Superior temporal gyrus (tissue), 1 donor: ENCODE results near the gene FBXO39.
"Not testable (repeated sequence)": the region's sequence is repeated elsewhere in the genome, so short reads cannot be mapped to it uniquely, and the experiment has no call there.

Source experiments
- DNase-seq: peaks from one replicate; pipeline ENCODE4 v3.0.0-alpha.2; 2016; ENCODE audit errors: extremely low spot score

FBXO39 gene

DNA sequence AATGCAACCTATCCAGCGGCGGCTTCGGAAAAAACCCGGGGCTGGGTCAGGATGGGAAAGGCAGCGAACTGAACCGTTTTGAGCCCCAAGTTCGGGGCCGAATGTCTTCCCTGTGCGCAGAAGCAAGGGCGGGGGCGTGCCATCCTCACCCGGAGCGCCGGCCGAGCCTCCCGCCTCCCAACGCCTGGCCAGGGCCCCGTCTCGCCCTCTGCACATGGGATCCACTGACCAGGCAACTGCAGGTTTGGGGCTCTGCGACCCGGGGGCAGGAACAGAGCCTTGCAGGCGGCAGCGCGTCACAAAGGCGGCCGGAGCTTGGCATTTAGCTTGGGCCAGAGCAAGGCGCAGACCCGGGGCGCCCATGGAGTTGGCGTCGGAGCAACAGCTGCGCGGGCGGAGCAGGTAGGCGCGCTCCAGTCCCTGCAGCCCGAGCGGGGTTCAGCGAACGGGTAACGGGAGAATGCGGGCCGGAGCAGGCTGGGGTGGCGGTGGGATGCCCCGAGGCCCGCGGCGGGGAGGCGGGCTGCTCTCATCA is at the start of gene FBXO39:
FBXO39 (plus strand) TSS at position 345 of the 535 bp plus-strand sequence. CDS start 3,654 bp downstream, outside the sequence.
- DNase-seq = no peak

DNA sequence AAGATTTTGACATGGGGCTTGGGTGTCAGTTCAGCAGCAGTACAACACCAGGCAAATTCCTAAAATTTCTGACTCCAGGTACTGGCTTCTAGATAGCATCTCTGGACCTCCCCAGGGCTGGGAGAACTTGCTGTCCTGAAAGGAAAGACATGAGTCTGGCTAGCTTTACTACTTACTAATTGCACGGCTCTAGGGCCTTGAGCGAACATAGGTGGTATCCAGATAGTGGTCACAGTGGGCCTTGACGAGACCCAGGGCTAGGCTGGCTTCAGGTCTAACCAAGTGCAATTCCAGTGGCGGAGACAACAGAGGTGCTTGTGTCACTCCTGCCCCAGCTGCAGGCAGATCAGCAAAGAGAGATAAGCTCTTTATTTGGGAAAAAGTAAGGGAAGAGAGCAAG is 46.5 kb upstream of the FBXO39 start:
- no peak for DNase-seq

DNA sequence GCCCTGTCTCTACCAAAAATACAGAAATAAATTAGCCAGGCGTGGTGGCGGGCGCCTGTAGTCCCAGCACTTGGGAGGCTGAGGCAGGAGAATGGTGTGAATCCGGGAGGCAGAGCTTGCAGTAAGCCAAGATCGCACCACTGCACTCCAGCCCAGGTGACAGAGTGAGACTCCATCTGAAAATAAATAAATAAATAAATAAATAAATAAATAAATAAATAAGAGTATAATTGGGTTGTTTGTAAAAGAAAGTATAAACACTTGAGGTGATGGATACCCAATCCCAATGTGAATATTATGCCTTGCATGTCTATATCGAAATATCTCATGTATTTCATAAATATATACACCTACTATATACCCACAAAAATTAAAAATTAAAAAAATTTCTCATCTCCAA is 29.4 kb upstream of the FBXO39 start:
- DNase-seq = not testable (repeated sequence)

DNA sequence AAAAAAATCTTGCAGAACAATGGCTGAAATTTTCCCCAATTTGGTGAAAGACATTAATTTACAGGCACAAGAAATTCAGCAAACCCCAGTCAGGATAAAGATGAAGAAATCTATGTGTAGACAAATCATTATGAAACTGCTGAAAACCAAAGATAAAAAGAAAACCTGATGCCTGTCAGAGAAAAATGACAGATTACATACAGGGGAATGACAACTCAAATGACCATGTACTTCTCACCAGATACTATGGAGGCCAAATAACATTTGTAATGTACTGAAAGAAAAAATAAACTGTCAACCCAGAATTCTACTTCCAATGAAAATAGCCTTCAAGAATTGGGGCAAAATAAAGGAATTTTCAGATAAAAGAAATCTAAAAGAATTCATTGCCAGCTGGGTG is 27.4 kb upstream of the FBXO39 start:
- no peak for DNase-seq

DNA sequence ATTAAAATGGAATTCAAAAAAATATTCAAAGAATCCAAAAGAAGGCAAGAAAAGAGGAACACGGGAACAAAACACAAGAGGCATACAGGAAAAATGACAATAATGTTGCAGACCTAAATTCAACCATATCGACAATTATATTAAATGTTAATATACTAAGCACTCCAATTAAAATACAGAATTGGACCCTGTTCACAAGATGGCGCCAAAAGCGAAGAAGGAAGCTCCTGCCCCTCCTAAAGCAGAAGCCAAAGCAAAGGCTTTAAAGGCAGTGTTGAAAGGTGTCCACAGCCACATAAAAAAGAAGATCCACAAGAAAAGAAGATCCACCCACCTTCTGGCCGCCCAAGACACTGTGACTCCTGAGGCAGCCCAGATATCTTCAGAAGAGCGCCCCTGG is 26.5 kb upstream of the FBXO39 start:
- DNase-seq = no peak

DNA sequence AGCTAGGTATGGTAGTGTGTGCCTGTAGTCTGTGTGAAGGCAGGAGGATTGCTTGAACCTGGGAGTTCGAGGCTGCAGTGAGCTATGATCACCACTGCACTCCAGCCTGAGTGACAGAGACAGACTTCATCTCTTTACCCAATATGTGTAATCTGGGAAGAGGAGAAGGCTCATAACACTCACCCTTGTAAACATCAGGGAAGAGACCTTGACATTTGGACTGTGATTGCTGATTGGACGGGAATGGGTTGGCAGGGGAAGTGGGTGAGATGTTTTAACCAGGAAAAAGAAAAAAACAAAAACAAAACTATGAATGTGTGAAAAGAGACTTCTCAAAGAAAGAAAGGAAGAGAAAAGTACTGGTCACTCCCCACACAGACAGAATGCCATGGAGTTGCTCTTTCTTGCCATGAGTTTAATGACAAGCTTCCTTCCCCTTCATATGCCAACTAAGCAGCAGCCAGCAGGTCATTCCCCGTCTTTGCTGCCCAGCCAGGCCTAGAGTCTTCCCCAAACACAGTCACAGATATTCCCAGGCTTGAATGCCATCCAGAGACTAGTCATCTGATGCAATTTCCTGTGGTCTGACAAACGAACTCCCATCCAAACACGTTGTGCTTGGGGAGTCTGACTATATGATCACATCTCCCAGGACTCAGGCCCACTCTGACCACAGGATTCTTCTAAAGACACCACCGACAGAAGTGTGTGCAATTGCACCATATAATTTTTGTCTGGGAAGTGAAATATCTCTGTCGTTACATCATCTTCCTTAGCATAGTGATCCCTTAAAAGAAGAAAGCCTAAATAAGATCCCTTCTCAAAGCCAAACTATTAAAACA is 23.7 kb upstream of the FBXO39 start:
- DNase-seq = peak; percentile 9

DNA sequence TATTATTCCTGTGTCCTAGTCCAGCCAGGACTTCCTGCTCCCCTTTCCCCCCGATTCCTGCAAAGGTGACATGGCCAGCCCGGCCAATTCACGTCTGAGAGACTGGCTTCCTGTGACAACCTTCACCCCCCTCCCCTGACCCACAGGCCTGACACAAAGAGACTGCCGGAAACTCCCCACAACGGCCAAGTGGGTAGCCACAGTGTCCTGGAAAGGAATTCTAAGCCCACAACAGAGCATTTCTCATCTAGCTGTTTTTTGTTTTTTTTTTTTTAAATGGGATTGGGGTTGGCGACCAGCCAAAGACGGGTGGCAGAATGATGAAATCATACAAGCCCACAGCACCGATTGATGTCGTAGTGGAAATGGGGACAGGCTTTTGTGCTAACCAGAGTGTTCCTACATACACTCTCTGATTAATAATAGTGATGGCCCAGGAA is 23.0 kb upstream of the FBXO39 start:
- DNase-seq = no peak

DNA sequence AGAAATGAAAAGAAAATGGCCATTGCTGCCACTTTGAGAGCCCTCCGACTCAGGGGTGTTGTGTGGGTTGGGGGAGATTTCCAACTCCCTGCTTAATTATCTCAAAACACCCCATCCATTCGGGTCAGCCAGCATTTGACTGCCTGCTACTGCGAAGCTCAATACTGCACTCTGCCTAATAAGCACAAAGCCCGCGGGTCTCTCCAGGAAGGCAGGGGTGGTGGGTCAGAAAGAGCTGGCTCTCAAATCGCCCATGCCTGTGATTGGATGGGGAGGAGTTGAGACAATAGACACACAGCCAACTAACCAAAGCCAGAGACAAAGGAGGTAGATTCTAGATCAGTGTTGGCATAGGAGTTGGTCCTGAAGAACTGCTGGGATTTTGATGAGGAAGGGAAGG is 22.5 kb upstream of the FBXO39 start:
- DNase-seq = no peak

DNA sequence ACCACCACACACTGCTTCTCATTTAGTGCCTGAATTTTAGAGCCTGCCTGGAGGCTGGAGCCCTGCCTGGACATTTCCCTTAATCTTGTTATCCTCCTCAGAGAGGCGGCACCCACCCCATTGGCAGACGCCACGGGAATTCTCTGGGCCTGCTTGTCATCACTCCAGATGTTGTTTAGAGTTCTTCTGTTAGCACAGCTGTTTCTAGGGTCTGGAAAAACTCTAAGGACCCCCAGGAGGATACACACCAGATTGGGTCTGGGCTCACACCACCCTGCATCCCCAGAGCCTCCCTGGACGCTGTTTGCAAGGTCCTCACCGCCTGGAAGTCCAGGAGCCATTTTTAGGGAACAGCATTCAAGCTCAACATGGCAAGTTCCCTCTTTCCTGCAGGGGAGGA is 20.7 kb upstream of the FBXO39 start:
- DNase-seq = no peak

DNA sequence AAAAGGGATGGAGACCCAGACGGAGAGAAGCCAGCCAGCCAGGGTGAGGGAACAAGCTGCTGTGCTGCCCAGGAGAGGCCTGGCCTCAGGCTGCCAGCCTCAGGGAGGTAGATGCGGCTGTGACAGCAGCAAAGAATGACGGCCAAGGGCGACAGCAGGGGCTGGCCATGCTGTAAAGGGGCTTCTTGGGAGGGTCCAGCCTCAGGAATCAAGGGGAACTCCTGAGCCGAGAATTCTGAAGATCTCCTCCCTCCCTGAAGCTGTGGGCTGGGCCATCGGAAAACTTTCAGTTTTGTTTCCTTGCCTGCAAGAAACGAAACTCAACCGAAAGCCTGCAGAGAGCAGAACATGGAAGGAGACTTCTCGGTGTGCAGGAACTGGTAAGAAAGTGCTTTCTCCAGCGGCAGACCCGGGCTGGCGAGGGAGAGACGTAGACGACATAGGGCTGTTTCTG is 20.3 kb upstream of the FBXO39 start, which contains the start of gene XAF1:
XAF1 (plus strand) TSS at position 316 of the 454 bp plus-strand sequence; CDS start at position 349, 33 bp downstream.
- peak; percentile 31 for DNase-seq

DNA sequence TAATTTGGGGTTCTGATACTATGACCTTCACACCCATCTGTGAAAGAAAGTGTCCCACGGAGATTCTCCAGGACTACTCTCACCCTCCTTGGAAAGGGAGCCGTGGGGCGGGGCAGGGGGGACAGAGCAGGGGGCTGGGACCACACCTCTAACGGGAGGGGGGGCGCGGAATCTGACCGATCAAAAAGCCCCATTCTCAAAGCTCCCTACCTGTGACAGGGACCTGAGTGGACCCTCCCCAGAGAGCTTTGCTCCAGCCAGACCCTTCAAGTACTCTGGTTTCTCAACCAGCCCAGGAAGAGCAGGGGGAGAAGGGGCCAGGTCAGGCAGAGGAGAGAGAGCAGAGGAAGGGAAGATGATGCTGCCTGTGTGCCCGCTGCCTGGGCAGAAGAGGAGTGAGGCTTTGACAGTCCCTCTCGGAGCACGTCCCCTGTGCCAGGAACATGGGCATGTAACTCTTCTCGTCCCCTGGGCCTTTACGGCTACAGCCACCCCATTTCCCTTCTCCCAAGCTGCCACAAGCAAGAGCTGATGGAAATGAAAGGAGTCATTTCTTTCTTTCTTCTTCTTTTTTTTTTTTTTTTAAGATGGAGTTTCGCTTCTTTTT is 19.5 kb upstream of the FBXO39 start:
- no peak for DNase-seq

DNA sequence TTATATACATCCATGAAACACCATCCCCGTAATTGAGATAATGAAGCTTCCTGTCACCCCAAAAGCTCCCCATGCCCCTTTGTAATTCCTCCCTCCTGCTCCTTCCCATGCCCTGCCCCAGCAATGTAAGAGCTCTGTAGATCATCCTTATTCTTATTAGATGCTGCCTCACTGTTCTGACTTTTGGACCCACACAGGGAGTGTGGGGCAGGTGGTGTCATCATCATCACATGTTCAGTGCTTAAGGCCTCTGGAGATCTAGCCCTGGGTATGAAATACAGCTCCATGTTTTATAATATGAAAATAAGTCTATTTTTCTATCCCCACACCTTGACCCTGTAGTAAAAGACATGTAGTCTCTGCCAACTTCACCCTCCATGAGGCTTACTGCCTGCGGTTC is 18.3 kb upstream of the FBXO39 start:
- no peak for DNase-seq

DNA sequence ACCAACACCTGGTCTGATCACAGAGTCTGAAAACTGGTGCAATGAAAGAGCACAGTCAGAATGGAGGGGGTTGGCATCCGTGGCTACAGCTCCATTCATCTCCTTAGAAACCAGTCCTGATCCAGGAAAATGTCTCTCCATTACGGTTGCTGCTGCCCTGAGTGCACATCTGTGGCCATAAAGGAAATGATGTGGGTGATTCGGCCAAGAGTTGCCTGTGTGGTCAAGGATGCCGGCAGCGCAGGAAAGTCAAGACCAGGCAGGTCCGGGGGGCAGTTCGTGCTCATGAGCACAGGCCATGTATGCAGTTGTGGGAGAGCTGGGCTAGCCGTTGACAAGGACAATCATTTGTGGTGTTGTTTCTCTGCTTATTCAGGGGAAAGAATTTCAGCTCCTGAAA is 14.2 kb upstream of the FBXO39 start:
- no peak for DNase-seq

DNA sequence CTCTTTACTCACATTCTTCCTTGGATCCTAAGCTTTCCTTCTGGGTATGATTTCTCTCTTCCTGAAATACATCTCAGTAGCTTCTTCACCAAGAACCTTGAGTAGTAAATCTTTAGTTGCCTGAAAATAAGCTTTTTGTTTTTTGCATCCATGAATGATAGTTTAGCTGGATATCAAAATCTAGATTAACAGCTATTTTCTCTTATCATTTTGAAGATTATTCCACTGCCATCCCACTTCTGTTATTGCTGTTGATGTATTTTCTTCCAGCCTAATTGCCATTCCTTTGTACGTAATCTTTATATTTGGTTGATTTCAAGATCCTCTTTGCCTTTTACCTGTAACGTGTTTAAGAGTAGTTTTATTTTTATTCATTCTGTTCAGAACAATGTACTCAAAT is 7.6 kb upstream of the FBXO39 start:
- DNase-seq = no peak

DNA sequence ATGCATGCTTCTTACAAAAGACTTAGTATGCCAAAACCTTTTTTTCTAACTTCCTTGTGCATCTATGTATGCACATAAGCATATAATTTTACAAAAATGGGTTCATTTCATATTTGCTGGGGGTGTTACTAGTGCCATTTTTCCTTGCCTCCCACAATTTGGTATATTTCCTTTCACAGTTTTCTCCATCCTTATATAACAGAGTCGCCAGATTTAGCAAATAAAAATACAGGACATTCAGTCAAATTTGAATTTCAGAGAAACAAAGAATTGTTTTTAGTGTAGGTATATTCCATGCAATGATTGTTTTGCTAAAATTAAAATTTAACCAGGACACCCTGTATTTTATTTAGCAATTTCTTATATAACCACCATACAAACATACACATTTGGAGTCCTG is 4.0 kb upstream of the FBXO39 start:
- peak; percentile 61 for DNase-seq

DNA sequence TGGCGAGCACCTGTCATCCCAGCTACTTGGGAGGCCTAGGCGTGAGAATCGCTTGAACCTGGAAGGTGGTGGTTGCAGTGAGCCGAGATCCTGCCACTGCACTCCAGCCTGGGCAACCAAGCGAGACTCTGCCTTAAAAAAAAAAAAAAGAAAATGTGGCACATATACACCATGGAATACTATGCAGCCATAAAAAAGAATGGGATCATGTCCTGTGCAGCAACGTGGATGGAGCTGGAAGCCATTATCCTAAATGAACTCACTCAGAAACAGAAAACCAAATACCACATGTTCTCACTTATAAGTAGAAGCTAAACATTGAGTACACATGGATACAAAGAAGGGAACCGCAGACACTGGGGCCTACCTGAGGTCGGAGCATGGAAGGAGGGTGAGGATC is 1.1 kb upstream of the FBXO39 start:
- not testable (repeated sequence) for DNase-seq

DNA sequence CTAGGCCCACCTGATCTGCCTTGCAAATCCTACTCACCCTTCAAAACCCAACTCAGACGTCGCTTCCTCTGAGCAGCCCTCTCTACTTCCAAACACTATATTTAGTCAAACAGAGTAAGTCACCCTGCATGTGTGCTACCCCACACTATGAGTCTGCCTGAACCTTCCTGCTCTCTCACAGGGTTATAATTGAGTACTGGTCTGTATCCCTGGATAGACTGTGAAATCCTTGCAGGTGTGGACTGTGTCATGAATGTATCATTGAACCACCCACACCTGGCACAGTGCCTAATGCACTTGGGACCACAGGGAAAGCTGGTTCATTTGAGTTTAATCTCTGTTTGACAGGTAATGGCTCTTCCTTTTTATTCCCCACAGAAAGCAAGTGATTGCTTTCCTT is 3.4 kb downstream of the FBXO39 start:
- no peak for DNase-seq

DNA sequence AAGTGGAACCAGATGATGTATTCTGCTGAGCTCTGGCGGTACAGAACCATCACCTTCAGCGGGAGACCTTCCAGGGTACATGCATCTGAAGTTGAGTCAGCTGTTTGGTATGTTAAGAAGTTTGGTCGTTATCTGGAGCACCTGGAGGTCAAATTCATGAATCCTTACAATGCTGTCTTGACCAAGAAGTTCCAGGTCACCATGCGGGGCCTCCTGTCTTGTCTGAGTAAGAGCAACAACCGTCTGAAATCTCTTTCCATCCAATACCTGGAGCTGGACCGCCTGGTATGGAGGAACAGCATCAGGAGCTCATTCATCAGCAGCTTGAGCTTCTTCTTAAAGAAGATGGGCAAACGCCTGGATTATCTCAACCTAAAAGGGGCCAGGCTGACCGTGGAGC is 4.0 kb downstream of the FBXO39 start:
- DNase-seq = no peak

DNA sequence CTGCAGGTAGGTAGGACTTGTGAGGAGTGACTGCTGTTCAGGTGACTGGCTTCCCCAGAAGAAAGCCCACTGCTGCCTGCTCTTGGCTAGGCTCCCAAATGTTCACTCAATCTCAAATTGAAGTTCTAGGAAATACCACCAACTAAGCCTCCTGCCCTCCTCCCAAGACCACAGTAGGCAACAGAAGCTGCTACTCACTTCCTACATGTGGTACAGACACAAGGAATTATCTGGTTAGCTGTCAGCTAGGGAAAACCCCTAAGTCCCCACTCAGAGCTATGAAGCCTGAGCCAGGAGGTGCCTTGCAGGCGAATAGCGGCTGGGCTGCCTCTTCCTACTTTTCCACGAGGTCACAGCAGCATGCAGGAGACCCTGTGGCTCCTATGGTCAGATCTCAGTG is 4.9 kb downstream of the FBXO39 start:
- DNase-seq = no peak

DNA sequence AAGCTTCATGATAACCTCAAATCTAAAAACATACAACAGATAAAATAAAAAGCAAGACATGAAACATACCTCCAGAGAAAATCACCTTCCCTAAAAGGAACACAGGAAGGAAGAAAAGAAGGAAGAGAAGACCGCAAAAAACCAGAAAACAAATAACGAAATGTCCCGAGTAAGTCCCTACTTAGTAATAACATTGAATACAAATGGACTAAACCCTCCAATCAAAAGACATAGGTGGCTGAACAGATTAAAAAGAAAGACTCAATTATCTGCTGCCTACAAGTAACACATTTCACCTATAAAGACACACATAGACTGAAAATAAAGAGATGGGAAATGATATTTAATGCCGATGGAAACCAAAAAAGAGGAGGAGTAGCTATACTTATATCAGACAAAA is 6.2 kb downstream of the FBXO39 start:
- no peak for DNase-seq

DNA sequence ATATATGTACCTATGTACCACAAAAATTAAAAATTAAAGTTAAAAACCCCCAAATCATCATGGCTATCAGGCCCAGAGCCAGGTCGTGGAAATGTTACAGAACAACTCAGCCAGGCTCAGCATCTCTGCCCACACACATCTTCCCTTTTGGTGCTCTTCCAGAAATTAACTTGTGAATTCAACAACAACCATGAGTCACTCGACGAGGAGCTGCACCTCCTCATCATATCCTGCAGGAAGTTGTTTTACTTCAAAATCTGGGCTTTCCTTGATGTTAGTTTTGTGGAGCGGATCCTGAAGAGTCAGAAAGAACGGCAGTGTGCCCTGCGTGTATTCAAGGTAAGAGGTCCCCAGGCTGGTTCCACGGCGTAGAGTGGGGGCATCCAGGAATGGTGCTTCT is 10.6 kb downstream of the FBXO39 start:
- DNase-seq = peak; percentile 42

DNA sequence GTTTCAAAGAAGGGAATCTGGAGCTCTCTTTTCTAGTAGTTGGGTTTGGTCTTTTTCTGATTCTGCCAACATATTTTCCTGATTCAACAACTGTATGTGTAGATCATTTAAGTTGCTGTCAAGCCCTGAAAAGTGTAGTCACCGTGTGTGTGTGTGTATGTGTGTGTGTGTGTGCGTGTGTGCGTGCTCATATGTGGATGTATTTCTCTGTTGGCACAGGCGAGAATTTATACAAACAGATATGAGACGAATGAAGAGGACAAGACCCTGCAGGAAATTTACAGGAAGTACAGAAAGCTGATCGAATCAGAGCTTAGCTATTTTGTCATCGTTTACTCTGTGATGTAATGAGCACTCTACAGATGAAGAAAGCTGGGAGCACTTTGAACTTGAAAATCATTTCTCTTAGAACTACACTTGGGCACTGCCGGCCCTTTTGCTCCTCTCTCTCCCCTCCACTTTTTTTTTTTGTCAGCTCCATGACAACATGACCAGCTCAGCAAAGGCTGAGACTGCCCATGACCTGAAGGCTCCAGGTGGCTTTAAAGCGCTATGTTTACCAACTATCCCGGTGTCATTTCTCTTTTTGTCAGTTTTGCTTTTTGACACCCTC is 11.2 kb downstream of the FBXO39 start:
- DNase-seq = no peak
